ENCODE results near the gene KAT2A.

KAT2A gene

GRCh38 chr17:42107597-42108576, 13.3 kb downstream of the KAT2A start:
- Histone ChIP-seq H3K27me3 (ENCODE audit: control insufficient read depth in 2 of 2, insufficient read depth in 2 of 2, low read length in 2 of 2) (no peaks in the 10 kb centered on the region), H3K9me3 (ENCODE audit: control insufficient read depth in 2 of 2, low read length in 2 of 2) (no peaks in the 10 kb centered on the region), H3K27ac (ENCODE audit: low read depth in 2 of 2, low read length in 2 of 2) (no peak overlapping the region), H3K9ac (ENCODE audit: low read depth in 1 of 2, low read length in 2 of 2) (no peak overlapping the region), H3K4me3 (ENCODE audit: low read length in 2 of 2) (no peak overlapping the region), H3K36me3 (ENCODE audit: control insufficient read depth in 2 of 2, insufficient read depth in 2 of 2, low read length in 2 of 2) (peaks cover 5 to 11% of the 10 kb centered on the region in 2 donors), H3K4me1 (ENCODE audit: control insufficient read depth in 2 of 2, insufficient read depth in 2 of 2, low read length in 2 of 2) (peaks cover 14 to 16% of the 10 kb centered on the region in 2 donors)

GRCh38 chr17:42107124-42107523, 14.0 kb downstream of the KAT2A start:
- Histone ChIP-seq H3K9me3 (ENCODE audit: control insufficient read depth in 2 of 2, low read length in 2 of 2) (no peaks in the 10 kb centered on the region), H3K27ac (ENCODE audit: low read depth in 2 of 2, low read length in 2 of 2) (no peak overlapping the region), H3K27me3 (ENCODE audit: control insufficient read depth in 2 of 2, insufficient read depth in 2 of 2, low read length in 2 of 2) (no peaks in the 10 kb centered on the region), H3K9ac (ENCODE audit: low read depth in 1 of 2, low read length in 2 of 2) (no peak overlapping the region), H3K36me3 (ENCODE audit: control insufficient read depth in 2 of 2, insufficient read depth in 2 of 2, low read length in 2 of 2) (peaks cover 5 to 11% of the 10 kb centered on the region in 2 donors), H3K4me3 (ENCODE audit: low read length in 2 of 2) (no peak overlapping the region), H3K4me1 (ENCODE audit: control insufficient read depth in 2 of 2, insufficient read depth in 2 of 2, low read length in 2 of 2) (peaks cover 10 to 11% of the 10 kb centered on the region in 2 donors)

DNA sequence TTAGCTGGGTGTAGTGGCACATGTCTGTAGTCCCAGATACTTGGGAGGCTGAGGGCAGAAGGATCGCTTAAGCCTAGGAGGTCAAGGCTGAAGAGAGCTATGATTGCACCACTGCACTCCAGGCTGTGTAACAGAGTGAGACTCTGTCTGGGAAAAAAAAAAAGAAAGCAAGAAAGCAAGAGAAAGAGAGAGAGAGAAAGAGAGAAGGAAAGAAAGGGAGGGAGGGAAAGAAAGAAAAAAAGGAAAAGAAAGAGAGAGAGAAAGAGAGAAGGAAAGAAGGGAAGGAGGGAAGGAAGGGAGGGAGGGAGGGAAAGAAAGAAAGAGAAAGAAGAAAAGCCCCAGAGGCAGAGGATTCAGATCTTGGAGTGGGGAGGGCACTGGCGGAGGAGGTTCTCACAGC, 15.2 kb downstream of the KAT2A start:
- no peak overlapping the region for H3K4me3 ChIP-seq (ENCODE audit: low read length in 2 of 2)
- peaks cover 5 to 11% of the 10 kb centered on the region in 2 donors for H3K36me3 ChIP-seq (ENCODE audit: control insufficient read depth in 2 of 2, insufficient read depth in 2 of 2, low read length in 2 of 2)
- no peaks in the 10 kb centered on the region for H3K4me1 ChIP-seq (ENCODE audit: control insufficient read depth in 2 of 2, insufficient read depth in 2 of 2, low read length in 2 of 2)
- no peaks in the 10 kb centered on the region for H3K27me3 ChIP-seq (ENCODE audit: control insufficient read depth in 2 of 2, insufficient read depth in 2 of 2, low read length in 2 of 2)
- no peaks in the 10 kb centered on the region for H3K9me3 ChIP-seq (ENCODE audit: control insufficient read depth in 2 of 2, low read length in 2 of 2)
- H3K27ac ChIP-seq (ENCODE audit: low read depth in 2 of 2, low read length in 2 of 2), result no peak overlapping the region
- no peak overlapping the region for H3K9ac ChIP-seq (ENCODE audit: low read depth in 1 of 2, low read length in 2 of 2)

GRCh38 chr17:42104264-42104663, 16.9 kb downstream of the KAT2A start:
- Histone ChIP-seq H3K9ac (ENCODE audit: low read depth in 1 of 2, low read length in 2 of 2) (no peak overlapping the region), H3K27me3 (ENCODE audit: control insufficient read depth in 2 of 2, insufficient read depth in 2 of 2, low read length in 2 of 2) (no peaks in the 10 kb centered on the region), H3K4me3 (ENCODE audit: low read length in 2 of 2) (no peak overlapping the region), H3K4me1 (ENCODE audit: control insufficient read depth in 2 of 2, insufficient read depth in 2 of 2, low read length in 2 of 2) (no peaks in the 10 kb centered on the region), H3K9me3 (ENCODE audit: control insufficient read depth in 2 of 2, low read length in 2 of 2) (no peaks in the 10 kb centered on the region), H3K27ac (ENCODE audit: low read depth in 2 of 2, low read length in 2 of 2) (no peak overlapping the region), H3K36me3 (ENCODE audit: control insufficient read depth in 2 of 2, insufficient read depth in 2 of 2, low read length in 2 of 2) (peaks cover 5 to 11% of the 10 kb centered on the region in 2 donors)

DNA sequence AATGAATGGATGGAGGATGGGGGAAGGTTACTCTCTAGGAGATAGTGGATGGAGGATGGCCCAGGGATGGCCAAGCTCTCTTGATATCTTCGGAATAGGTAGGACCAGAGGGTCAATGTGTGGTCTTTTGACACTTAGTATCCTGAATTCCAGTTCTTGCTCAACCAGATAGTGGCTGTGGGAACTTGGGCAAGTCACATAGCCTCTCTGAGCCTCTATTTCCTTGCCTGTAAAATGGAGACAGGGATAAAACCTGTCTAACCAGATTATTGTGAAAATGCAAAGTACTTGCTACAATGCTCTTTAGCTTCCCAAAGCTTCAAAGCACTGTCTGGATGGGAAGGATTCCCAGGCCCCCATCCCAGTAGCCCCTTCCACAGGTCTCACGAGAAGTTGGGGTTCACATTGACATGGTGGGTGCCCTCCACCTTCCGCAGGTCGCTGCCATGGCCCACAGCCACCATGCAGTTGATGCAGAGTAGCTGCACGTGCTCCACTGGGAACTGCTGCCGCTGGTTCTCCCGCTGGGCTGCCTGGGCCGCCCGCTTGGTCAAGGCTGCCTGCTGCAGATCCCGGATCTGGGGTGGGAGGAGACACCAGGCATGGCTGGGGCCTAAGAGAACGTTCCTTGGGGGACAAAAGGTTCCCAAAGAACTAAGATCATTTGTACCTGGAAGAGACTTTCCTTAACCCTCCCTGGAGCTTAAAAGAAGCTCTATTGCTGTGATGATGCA, 17.8 kb downstream of the KAT2A start:
- peaks cover 0 to 8% of the 10 kb centered on the region in 2 donors for H3K36me3 ChIP-seq (ENCODE audit: control insufficient read depth in 2 of 2, insufficient read depth in 2 of 2, low read length in 2 of 2)
- H3K27me3 ChIP-seq (ENCODE audit: control insufficient read depth in 2 of 2, insufficient read depth in 2 of 2, low read length in 2 of 2), result no peaks in the 10 kb centered on the region

DNA sequence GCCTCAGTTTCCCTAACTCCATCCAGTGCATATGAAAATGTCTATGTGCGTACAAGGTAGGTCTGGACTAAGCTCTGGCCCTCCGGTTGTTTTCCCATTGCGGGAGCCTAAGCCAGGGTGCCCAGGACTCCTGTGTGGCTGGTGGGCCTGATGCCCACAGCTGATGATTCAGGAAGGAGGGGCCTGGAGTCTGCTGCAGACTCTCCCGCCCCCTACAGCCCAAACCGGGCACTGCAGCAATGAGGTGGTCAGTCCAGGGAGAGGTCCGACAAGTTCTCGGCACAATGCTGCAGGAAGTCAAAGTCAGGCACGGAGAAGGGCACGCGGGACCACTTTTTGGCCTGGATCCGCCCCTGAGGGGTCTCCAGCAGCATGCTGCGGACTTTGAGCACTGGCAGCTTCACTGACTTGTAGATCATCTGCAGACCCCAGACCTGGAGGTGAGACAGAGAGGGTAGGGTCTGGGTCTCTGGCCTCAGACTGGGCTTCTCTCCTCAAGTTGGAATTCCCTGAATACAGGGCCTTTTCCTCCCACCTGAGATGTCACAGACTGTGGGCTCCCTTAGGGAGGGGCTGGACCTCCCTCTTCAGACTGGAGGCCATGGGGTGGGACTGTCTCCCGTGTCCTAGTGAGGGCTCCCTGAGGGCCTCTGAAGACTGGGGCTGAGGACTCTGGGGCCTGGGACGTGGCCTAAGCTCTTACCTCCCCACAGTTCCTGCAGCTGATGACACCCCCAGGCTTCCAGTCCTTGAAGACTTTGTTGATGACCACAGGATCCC, 19.5 kb downstream of the KAT2A start:
- Histone ChIP-seq H3K27ac (ENCODE audit: low read depth in 2 of 2, low read length in 2 of 2) (no peak overlapping the region), H3K36me3 (ENCODE audit: control insufficient read depth in 2 of 2, insufficient read depth in 2 of 2, low read length in 2 of 2) (peaks cover 0 to 8% of the 10 kb centered on the region in 2 donors), H3K9ac (ENCODE audit: low read depth in 1 of 2, low read length in 2 of 2) (no peak overlapping the region)

More for the DNA sequence above, 17.8 kb downstream of the KAT2A start:
- Histone ChIP-seq H3K4me3 (ENCODE audit: low read length in 2 of 2) (no peak overlapping the region), H3K9ac (ENCODE audit: low read depth in 1 of 2, low read length in 2 of 2) (no peak overlapping the region), H3K27ac (ENCODE audit: low read depth in 2 of 2, low read length in 2 of 2) (no peak overlapping the region), H3K4me1 (ENCODE audit: control insufficient read depth in 2 of 2, insufficient read depth in 2 of 2, low read length in 2 of 2) (no peaks in the 10 kb centered on the region), H3K9me3 (ENCODE audit: control insufficient read depth in 2 of 2, low read length in 2 of 2) (no peaks in the 10 kb centered on the region)

DNA sequence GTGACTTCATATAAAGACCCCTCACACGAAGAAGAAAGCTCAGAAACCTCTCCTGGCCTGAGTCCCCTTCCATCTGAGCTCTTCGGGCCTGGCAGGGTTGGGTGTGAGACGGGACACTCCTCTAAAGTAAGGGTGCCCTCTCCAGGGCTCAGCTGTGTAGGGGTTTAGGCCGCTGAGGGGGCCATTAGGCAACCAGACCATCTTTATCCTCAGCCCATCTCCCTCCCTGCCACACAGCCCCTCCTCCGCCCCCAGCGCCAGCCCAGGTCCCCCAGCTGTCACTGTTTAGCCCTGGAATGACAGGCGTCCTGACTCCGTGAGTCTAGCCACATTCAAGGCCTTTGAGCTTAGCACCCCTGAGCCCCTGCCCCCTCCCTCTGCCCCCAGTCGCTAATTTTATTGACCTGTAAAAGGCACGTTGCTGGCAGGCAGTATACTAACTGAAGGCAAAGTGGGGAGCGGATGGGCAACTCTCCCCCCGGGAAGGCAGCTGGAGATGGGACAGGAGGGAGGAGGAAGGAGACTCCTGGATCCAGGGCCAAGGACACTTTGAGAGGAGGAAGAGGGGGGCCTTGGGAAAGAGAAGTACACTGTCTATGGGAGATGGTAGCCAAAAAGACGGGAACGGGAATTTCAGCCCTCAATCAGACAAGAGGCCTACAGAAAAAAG, 22.3 kb downstream of the KAT2A start:
- Histone ChIP-seq H3K9me3 (ENCODE audit: control insufficient read depth in 2 of 2, low read length in 2 of 2) (no peaks in the 10 kb centered on the region), H3K27me3 (ENCODE audit: control insufficient read depth in 2 of 2, insufficient read depth in 2 of 2, low read length in 2 of 2) (peaks cover 13 to 14% of the 10 kb centered on the region in 2 donors), H3K9ac (ENCODE audit: low read depth in 1 of 2, low read length in 2 of 2) (no peak overlapping the region), H3K4me3 (ENCODE audit: low read length in 2 of 2) (no peak overlapping the region), H3K27ac (ENCODE audit: low read depth in 2 of 2, low read length in 2 of 2) (no peak overlapping the region), H3K36me3 (ENCODE audit: control insufficient read depth in 2 of 2, insufficient read depth in 2 of 2, low read length in 2 of 2) (no peaks in the 10 kb centered on the region), H3K4me1 (ENCODE audit: control insufficient read depth in 2 of 2, insufficient read depth in 2 of 2, low read length in 2 of 2) (peaks cover 0 to 4% of the 10 kb centered on the region in 2 donors)

More for the DNA sequence above, 19.5 kb downstream of the KAT2A start:
- Histone ChIP-seq H3K4me1 (ENCODE audit: control insufficient read depth in 2 of 2, insufficient read depth in 2 of 2, low read length in 2 of 2) (peaks cover 0 to 4% of the 10 kb centered on the region in 2 donors), H3K27me3 (ENCODE audit: control insufficient read depth in 2 of 2, insufficient read depth in 2 of 2, low read length in 2 of 2) (peaks cover 13 to 14% of the 10 kb centered on the region in 2 donors), H3K4me3 (ENCODE audit: low read length in 2 of 2) (no peak overlapping the region), H3K9me3 (ENCODE audit: control insufficient read depth in 2 of 2, low read length in 2 of 2) (no peaks in the 10 kb centered on the region)

DNA sequence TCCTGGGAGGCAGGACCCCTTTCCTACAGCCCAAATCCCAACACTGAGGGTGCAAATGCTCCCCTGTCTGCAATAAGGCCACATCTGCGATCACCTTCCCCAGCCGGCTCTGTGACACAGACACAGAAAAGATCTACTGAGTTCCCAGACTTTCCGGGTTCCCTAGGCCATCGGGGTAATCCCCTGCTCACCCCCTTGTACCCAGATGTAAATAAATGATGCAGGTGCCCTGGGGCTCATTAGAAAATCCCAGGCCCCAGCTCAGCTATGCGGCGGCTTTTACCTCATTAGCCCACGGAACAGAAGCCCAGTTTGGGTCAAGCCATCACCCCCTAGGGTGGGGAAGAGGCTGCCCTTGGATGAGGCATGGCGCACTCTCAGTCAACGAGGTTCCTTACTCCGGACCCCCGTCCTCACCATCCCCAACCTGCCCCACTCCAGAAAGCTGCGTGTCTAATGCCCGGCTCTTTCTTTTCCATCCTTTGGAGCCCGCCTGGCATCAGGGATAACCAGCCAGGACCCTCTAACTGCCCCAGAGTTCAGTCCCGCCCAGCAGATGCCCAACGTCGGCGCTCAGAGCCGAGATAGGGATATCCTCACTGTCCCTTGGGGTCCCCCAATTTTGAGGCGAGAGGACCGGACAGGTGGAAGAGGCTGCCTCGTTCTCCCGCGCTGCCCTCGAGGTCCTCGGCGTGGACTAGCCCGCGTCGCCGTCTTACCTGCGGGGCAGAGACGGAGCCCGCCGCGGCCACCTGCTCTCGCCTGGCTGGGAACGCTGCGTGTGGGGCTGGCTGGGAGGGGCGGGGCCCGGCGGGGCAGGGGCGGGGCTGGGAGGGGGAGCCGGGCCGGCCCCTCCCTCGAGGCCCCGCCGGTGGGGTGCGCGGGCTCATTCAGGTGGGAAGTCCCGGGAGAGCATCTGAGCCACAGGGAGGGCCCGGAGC, 23.2 kb downstream of the KAT2A start, which contains the start of gene ZNF385C:
ZNF385C (minus strand) TSS at position 783 of the 941 bp plus-strand sequence. CDS start 35,417 bp downstream, outside the sequence.
- Histone ChIP-seq H3K4me3 (ENCODE audit: low read length in 2 of 2) (no peak within 1 kb of the TSS), H3K27me3 (ENCODE audit: control insufficient read depth in 2 of 2, insufficient read depth in 2 of 2, low read length in 2 of 2) (peaks cover 13 to 14% of the 10 kb centered on the region in 2 donors), H3K9ac (ENCODE audit: low read depth in 1 of 2, low read length in 2 of 2) (no peak within 1 kb of the TSS), H3K9me3 (ENCODE audit: control insufficient read depth in 2 of 2, low read length in 2 of 2) (no peaks in the 10 kb centered on the region), H3K4me1 (ENCODE audit: control insufficient read depth in 2 of 2, insufficient read depth in 2 of 2, low read length in 2 of 2) (peaks cover 0 to 4% of the 10 kb centered on the region in 2 donors), H3K36me3 (ENCODE audit: control insufficient read depth in 2 of 2, insufficient read depth in 2 of 2, low read length in 2 of 2) (no peaks in the 10 kb centered on the region), H3K27ac (ENCODE audit: low read depth in 2 of 2, low read length in 2 of 2) (no peak within 1 kb of the TSS)
